ENCODE data around the gene TSPYL2.

Gene TSPYL2

GRCh38 chrX:53081925-53082772 lies at the start of gene TSPYL2:
Gene TSPYL2, plus strand, starts transcription at chrX:53082367. Its CDS starts 132 bp downstream, at chrX:53082499.
- peak; percentile 95 for DNase-seq

- DNase-seq, result no peak
These were observed 46.0 kb upstream of the TSPYL2 start for GRCh38 chrX:53036149-53036548.

GRCh38 chrX:53039236-53039635 lies 42.9 kb upstream of the TSPYL2 start:
- no peak for DNase-seq

- DNase-seq, result no peak
These were observed 37.2 kb upstream of the TSPYL2 start for GRCh38 chrX:53044995-53045394.

- DNase-seq, result no peak
These were observed 34.9 kb upstream of the TSPYL2 start for GRCh38 chrX:53047228-53047627.

- DNase-seq, result peak; percentile 92
These were observed 33.7 kb upstream of the TSPYL2 start, which contains the start of gene GPR173 for GRCh38 chrX:53048169-53049126. Gene GPR173, plus strand, starts transcription at chrX:53048789. Its CDS starts 27,833 bp downstream, at chrX:53076622.

- peak; percentile 17 for DNase-seq
These were observed 33.0 kb upstream of the TSPYL2 start for GRCh38 chrX:53049127-53049517.

GRCh38 chrX:53050841-53051240 lies 31.3 kb upstream of the TSPYL2 start:
- no peak for DNase-seq

GRCh38 chrX:53055244-53055849 lies 26.8 kb upstream of the TSPYL2 start:
- no peak for DNase-seq

GRCh38 chrX:53056292-53056691 lies 25.9 kb upstream of the TSPYL2 start:
- no peak for DNase-seq

GRCh38 chrX:53065104-53065503 lies 17.1 kb upstream of the TSPYL2 start:
- no peak for DNase-seq

GRCh38 chrX:53071064-53071463 lies 11.1 kb upstream of the TSPYL2 start:
- no peak for DNase-seq

GRCh38 chrX:53071604-53072417 lies 10.4 kb upstream of the TSPYL2 start:
- DNase-seq, result peak; percentile 70

GRCh38 chrX:53072418-53073114 lies 9.6 kb upstream of the TSPYL2 start:
- no peak for DNase-seq

- peak; percentile 56 for DNase-seq
These were observed 9.0 kb upstream of the TSPYL2 start for GRCh38 chrX:53073115-53073586.

GRCh38 chrX:53075011-53075410 lies 7.2 kb upstream of the TSPYL2 start:
- DNase-seq, result peak; percentile 21

GRCh38 chrX:53076671-53077070 lies 5.5 kb upstream of the TSPYL2 start:
- DNase-seq, result no peak

GRCh38 chrX:53077207-53078197 lies 4.7 kb upstream of the TSPYL2 start:
- DNase-seq, result no peak

- no peak for DNase-seq
These were observed 3.2 kb upstream of the TSPYL2 start for GRCh38 chrX:53078943-53079342.
